KMS-11 (cell line): ENCODE results near the gene PIP4K2B.

Experiments
- H2AFZ ChIP-seq: fragments of 200-600 bp; sonication (generic); 2 replicates; pipeline ENCODE4 v1.6.1; 2016; ENCODE audit warnings: antibody characterized with exemption, mixed run types, low read depth
- H3K27ac ChIP-seq: fragments of 200-600 bp; sonication (generic); 2 replicates; pipeline ENCODE4 v1.6.1; 2016; ENCODE audit warnings: mild to moderate bottlenecking, mixed run types
- H3K27me3 ChIP-seq: fragments of 200-600 bp; sonication (generic); 2 replicates; pipeline ENCODE4 v1.6.1; 2017; ENCODE audit warnings: mild to moderate bottlenecking, low read depth, mixed run types, moderate library complexity; ENCODE audit not compliant: insufficient read depth
- H3K36me3 ChIP-seq: fragments of 200-600 bp; sonication (generic); 2 replicates; pipeline ENCODE4 v1.6.1; 2017; ENCODE audit warnings: mild to moderate bottlenecking, mixed run types; ENCODE audit not compliant: insufficient read depth
- H3K4me1 ChIP-seq: fragments of 200-600 bp; sonication (generic); 2 replicates; pipeline ENCODE4 v1.6.1; 2016; ENCODE audit warnings: mild to moderate bottlenecking, low read depth, mixed run types; ENCODE audit not compliant: poor library complexity, severe bottlenecking
- H3K4me2 ChIP-seq: fragments of 200-600 bp; sonication (generic); 2 replicates; pipeline ENCODE4 v1.7.0; 2016; ENCODE audit warnings: mild to moderate bottlenecking, mixed run types
- H3K4me3 ChIP-seq: fragments of 200-600 bp; sonication (generic); IDR thresholded peaks from 2 replicates; pipeline ENCODE4 v1.6.1; 2017; ENCODE audit warnings: low read depth, low read length, mixed read lengths; ENCODE audit not compliant: insufficient read depth
- H3K79me2 ChIP-seq: fragments of 200-600 bp; sonication (generic); 2 replicates; pipeline ENCODE4 v1.6.1; 2016; ENCODE audit warnings: low read depth, mixed run types; ENCODE audit not compliant: insufficient read depth
- H3K9ac ChIP-seq: fragments of 200-600 bp; sonication (generic); 2 replicates; pipeline ENCODE4 v1.6.1; 2016; ENCODE audit warnings: mild to moderate bottlenecking, mixed run types
- H4K20me1 ChIP-seq: fragments of 200-600 bp; sonication (generic); 2 replicates; pipeline ENCODE4 v1.6.1; 2016; ENCODE audit warnings: mild to moderate bottlenecking, mixed run types; ENCODE audit not compliant: insufficient read depth
- TF ChIP-seq, protein P1 (sequence below): fragments of 200-600 bp; sonication (generic); conservative IDR thresholded peaks from 2 replicates; pipeline ENCODE4 v1.6.1; 2017; ENCODE audit warnings: low read depth, mild to moderate bottlenecking, antibody characterized with exemption, low read length, moderate library complexity, mixed read lengths

PIP4K2B gene

DNA sequence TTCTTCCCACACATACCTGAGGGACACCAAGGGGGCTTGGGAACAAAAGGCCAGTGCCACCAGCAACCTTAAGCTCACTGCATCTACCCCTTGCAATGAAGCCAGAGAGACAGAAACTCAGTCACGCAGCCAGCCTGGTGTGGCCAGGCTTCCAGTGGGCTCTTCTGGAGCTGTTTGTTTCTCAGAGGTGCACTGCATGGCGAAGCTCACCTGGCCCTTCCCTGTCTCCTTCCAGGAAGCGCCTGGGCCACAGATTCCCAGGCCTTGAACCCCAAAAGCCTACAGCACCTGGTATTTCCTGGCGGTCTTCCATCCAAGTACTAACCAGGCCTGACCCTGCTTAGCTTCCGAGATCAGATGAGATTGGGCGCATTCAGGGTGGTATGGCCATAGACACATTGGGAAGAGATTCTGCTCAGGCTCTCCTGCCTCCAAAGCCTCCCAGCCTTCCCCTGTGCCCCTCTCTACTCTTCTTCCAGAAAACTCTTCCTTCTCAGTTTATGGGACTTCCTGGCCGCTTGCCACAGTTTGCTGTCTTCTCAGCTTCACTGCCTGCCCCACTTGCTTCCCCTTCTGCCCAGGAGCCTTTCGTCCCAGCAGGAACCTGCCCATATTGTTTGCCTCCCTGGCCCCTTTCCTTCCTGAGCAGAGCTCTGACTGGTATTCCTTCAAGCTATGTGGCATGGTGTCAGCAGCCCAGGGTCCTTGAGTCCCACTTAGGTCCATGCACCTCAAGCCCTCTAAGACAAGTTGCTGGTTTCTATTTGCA lies 67.6 kb downstream of the PIP4K2B start:
- Histone ChIP-seq H3K36me3 (no peaks in the 10 kb centered on the region), H3K27me3 (no peaks in the 10 kb centered on the region), H3K4me2 (peak overlapping the region; percentile 94; the same call in 1 of the 2 replicates), H4K20me1 (no peaks in the 10 kb centered on the region), H3K27ac (no peak overlapping the region), H3K4me3 (no peak overlapping the region), H2AFZ (no peak overlapping the region), H3K79me2 (peaks cover 12% of the 10 kb centered on the region; the same call in 1 of the 2 replicates), H3K9ac (peak overlapping the region; percentile 83; the same call in 1 of the 2 replicates), H3K4me1 (peaks cover 25% of the 10 kb centered on the region)
- TF ChIP-seq, protein P1, sequence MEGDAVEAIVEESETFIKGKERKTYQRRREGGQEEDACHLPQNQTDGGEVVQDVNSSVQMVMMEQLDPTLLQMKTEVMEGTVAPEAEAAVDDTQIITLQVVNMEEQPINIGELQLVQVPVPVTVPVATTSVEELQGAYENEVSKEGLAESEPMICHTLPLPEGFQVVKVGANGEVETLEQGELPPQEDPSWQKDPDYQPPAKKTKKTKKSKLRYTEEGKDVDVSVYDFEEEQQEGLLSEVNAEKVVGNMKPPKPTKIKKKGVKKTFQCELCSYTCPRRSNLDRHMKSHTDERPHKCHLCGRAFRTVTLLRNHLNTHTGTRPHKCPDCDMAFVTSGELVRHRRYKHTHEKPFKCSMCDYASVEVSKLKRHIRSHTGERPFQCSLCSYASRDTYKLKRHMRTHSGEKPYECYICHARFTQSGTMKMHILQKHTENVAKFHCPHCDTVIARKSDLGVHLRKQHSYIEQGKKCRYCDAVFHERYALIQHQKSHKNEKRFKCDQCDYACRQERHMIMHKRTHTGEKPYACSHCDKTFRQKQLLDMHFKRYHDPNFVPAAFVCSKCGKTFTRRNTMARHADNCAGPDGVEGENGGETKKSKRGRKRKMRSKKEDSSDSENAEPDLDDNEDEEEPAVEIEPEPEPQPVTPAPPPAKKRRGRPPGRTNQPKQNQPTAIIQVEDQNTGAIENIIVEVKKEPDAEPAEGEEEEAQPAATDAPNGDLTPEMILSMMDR = no peak

- Histone ChIP-seq H3K27me3 (no peaks in the 10 kb centered on the region), H3K9ac (peak overlapping the region; percentile 83), H3K36me3 (no peaks in the 10 kb centered on the region), H3K27ac (peak overlapping the region; percentile 35), H3K79me2 (peaks cover 12% of the 10 kb centered on the region; the same call in 1 of the 2 replicates), H4K20me1 (no peaks in the 10 kb centered on the region), H2AFZ (peak overlapping the region; percentile 96), H3K4me3 (peak overlapping the region; percentile 59), H3K4me1 (peaks cover 25% of the 10 kb centered on the region), H3K4me2 (peak overlapping the region; percentile 94)
- TF ChIP-seq, protein P1 = no peak
Measured at GRCh38 chr17:38730526-38731379, 68.6 kb downstream of the PIP4K2B start.

DNA sequence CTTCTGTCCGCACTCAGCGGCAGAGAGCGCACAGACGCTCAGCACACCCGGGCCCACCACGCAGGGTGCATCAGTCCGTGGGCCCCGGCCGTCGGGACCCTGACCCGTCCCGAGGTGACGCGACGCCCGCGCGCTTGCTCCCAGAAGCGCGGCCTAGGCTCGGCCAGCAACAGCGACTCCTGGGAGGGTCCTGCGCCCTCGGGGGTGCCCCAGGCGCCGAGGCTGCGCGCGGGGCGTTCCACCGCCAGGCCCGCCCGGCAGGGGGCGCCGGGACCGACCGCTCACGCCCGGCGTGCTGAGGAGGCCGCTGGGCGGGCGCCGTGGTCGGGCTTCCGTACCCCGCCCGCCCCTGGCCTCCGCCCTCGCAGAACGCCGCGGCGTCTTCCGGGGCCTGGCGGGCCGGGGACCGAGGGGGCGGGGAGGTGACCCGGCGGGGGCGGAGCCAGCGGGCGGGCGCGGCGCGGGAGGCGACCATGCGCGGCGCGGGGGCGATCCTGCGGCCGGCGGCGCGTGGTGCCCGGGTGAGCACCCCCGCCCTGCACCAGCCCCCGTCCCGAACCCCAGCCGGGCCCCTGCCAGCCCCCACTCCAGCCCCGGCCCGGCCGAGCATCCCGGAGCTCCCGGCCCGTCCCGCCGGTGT lies 69.3 kb downstream of the PIP4K2B start, which contains the start of gene CISD3:
Gene CISD3 (plus strand): TSS at position 456 of the 640 bp plus-strand sequence. CDS start 18 bp downstream, at position 474.
- H3K36me3 ChIP-seq = no peaks in the 10 kb centered on the region
- H3K27ac ChIP-seq = peak within 1 kb of the TSS; percentile 35
- no peaks in the 10 kb centered on the region for H3K27me3 ChIP-seq
- H4K20me1 ChIP-seq = no peaks in the 10 kb centered on the region
- peaks cover 20% of the 10 kb centered on the region for H3K4me1 ChIP-seq
- peak within 1 kb of the TSS; percentile 96 for H2AFZ ChIP-seq
- peak within 1 kb of the TSS; percentile 59 for H3K4me3 ChIP-seq
- peak within 1 kb of the TSS; percentile 94 for H3K4me2 ChIP-seq
- H3K79me2 ChIP-seq = peaks cover 12% of the 10 kb centered on the region; the same call in 1 of the 2 replicates
- TF ChIP-seq, protein P1 = peak; percentile 58; the same call in 1 of the 2 replicates
- H3K9ac ChIP-seq = peak within 1 kb of the TSS; percentile 83

DNA sequence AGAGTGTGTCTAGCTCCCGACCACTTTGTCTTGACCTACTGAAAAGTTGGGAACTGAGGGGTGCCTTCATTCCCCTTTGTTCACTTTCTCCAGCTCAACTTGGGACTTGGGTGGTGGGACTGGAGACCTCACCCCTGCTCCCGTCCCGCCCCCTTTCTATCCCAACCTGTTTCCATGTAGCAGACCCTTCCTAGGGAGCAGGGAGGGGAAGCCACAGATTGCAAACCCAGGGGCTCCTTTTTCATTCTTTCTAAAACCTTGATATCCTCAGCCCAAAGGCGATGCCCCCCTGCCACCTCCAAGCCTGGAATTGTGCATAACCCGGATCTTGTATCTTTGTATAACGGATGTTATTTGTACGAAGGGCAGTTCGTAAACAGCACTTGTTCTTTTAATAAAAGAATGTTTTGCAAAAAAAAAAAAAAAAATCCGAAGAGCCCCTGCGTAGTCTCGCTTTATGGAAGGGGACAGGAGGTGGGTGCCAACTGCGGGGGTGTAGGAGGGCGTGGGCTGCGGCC lies 69.9 kb downstream of the PIP4K2B start:
- no peaks in the 10 kb centered on the region for H3K36me3 ChIP-seq
- H3K4me3 ChIP-seq = no peak overlapping the region
- H3K4me2 ChIP-seq = peak overlapping the region; percentile 74
- H3K27me3 ChIP-seq = no peaks in the 10 kb centered on the region
- 0 out of 2 replicates have a peak overlapping the region, but pooled peaks have one; percentile 24 for H2AFZ ChIP-seq
- H3K27ac ChIP-seq = no peak overlapping the region
- H3K79me2 ChIP-seq = peaks cover 12% of the 10 kb centered on the region; the same call in 1 of the 2 replicates
- H4K20me1 ChIP-seq = no peaks in the 10 kb centered on the region
- H3K9ac ChIP-seq = peak overlapping the region; percentile 34; the same call in 1 of the 2 replicates
- H3K4me1 ChIP-seq = peaks cover 18% of the 10 kb centered on the region
- TF ChIP-seq, protein P1 = no peak; the same call in 1 of the 2 replicates
